HK-2 (cell line): Measurements from ENCODE around the gene MUC6.

Experiments used
- DNase-seq: peaks from one replicate; pipeline ENCODE4 v3.0.0-alpha.2; 2018; ENCODE audit not compliant: unreplicated experiment

MUC6 gene, protein sequence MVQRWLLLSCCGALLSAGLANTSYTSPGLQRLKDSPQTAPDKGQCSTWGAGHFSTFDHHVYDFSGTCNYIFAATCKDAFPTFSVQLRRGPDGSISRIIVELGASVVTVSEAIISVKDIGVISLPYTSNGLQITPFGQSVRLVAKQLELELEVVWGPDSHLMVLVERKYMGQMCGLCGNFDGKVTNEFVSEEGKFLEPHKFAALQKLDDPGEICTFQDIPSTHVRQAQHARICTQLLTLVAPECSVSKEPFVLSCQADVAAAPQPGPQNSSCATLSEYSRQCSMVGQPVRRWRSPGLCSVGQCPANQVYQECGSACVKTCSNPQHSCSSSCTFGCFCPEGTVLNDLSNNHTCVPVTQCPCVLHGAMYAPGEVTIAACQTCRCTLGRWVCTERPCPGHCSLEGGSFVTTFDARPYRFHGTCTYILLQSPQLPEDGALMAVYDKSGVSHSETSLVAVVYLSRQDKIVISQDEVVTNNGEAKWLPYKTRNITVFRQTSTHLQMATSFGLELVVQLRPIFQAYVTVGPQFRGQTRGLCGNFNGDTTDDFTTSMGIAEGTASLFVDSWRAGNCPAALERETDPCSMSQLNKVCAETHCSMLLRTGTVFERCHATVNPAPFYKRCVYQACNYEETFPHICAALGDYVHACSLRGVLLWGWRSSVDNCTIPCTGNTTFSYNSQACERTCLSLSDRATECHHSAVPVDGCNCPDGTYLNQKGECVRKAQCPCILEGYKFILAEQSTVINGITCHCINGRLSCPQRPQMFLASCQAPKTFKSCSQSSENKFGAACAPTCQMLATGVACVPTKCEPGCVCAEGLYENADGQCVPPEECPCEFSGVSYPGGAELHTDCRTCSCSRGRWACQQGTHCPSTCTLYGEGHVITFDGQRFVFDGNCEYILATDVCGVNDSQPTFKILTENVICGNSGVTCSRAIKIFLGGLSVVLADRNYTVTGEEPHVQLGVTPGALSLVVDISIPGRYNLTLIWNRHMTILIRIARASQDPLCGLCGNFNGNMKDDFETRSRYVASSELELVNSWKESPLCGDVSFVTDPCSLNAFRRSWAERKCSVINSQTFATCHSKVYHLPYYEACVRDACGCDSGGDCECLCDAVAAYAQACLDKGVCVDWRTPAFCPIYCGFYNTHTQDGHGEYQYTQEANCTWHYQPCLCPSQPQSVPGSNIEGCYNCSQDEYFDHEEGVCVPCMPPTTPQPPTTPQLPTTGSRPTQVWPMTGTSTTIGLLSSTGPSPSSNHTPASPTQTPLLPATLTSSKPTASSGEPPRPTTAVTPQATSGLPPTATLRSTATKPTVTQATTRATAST (N-terminal part only)

DNA sequence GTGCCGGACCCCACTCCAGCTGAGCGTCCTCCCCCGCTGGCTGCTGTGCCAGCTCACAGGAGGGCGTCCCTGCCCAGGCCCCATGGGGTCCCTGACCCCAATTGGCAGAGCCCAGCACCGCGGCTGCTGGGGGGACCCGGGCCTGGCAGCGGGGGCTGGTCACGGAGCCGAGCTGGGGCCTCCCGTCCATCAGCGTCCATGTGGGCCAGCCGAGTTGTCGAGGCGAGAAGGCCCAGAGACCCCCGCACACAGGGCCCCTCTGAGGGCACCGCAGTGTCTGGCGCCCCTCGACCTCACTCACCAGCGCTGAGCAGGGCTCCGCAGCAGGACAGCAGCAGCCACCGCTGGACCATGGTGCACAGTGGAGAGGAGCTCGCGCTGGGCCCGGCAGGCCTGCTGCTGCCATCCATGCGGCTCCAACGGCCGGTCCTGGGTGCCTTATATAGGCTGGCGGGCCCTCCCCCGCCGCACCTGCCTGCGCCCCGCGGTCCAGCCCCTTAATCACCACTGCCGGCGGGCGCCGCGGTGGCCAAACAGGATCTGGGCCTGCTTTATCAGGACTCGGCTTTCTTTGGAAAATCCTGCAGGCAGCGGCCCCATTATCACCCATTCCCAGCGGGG, at the start of gene MUC6:
Gene MUC6 (minus strand): TSS at position 416 of the 621 bp plus-strand sequence. CDS start 63 bp downstream, at position 353.
- no peak for DNase-seq

- no peak for DNase-seq
Observed at GRCh38 chr11:1085440-1086170, 49.1 kb upstream of the MUC6 start.

DNA sequence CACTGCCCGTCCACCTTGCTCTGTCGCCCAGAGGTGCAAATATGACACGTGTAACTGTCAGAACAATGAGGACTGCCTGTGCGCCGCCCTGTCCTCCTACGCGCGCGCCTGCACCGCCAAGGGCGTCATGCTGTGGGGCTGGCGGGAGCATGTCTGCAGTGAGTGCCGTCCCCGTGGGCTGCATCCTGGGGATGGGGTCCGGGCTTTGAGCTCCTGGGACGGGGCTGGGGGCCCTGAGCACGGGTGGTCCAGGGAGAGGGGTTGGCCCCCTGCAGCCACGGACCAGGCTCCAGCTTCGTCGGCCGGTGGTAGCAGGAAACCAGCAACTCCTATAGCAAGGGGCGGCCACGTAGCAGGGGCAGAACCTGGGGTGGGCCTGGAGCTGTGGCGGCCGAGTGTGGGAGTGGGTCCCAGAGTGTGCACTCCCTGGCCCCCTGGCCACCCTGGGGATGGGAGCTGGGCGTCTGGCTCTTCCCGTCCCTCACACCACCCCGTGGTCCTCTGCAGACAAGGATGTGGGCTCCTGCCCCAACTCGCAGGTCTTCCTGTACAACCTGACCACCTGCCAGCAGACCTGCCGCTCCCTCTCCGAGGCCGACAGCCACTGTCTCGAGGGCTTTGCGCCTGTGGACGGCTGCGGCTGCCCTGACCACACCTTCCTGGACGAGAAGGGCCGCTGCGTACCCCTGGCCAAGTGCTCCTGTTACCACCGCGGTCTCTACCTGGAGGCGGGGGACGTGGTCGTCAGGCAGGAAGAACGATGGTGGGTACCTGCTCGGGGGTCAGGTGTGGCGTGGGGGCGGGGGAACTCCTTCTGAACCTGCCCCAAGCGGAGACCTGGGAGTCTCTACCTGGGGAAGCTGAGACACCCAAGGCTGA, 48.3 kb upstream of the MUC6 start:
- no peak for DNase-seq

DNA sequence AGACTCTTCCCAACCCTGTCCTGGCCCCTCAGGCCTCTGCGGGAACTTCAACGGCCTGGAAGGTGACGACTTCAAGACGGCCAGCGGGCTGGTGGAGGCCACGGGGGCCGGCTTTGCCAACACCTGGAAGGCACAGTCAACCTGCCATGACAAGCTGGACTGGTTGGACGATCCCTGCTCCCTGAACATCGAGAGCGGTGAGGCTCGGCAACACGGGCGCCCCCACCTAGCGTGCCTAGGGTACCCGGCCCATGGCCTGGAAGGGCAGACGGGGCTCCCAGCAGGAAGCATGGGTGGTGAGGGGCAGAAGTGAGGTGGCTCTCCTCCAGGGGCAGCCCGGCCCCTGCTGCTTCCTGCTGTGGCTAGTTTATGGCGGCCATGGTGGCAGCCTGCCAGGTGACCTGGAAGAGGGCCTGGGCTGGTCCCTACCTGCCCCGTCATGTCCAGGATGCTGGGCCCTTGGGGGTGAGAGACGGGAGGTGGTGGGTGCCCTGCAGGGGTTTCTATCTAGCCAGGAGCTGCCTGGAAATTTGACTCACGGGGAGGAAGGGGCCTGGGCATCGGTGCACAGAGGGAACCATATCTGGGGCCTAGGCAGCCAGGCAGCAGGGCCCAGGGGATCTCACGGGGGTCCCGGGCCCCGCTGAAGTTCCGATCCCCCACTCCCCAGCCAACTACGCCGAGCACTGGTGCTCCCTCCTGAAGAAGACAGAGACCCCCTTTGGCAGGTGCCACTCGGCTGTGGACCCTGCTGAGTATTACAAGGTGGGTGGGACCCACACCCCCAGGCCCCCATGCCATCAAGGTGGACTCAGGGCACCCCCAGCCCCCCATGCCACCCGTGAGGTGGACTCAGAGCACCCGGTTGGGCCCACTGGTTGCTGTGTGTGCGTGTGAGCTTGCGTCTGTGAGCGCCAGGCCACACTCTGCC, 47.4 kb upstream of the MUC6 start:
- no peak for DNase-seq

DNA sequence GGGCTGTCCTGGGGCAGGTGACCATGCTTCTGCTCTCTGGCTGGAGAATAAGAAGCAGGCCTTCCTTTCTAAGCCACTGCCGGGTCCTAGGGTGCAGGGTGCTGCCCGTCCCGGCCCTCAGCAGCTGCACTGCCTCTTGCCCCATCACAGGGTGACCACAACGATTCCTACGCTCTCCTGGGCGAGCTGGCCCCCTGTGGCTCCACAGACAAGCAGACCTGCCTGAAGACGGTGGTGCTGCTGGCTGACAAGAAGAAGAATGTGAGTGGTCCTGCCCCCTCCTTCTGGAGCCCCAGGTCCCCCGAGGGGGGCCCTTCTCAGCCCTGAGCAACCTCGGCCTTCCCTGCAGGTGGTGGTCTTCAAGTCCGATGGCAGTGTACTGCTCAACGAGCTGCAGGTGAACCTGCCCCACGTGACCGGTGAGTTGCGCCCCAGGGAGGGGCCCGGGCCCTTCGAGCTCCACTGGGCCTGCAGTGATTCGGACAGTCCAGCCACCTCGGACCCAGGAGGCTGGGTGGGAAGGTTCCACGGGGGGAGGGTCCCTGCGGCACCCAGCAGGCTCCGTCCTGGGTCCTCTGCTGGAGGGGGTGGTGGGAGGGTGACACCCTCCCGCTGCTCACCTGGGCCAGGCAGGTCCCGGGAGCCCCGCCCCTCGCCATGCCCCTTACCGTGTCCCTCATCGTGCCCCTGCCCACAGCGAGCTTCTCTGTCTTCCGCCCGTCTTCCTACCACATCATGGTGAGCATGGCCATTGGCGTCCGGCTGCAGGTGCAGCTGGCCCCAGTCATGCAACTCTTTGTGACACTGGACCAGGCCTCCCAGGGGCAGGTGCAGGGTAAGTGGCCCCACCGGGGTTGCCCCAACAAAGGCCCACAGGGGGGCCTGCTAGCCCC, 46.5 kb upstream of the MUC6 start:
- DNase-seq: no peak

DNA sequence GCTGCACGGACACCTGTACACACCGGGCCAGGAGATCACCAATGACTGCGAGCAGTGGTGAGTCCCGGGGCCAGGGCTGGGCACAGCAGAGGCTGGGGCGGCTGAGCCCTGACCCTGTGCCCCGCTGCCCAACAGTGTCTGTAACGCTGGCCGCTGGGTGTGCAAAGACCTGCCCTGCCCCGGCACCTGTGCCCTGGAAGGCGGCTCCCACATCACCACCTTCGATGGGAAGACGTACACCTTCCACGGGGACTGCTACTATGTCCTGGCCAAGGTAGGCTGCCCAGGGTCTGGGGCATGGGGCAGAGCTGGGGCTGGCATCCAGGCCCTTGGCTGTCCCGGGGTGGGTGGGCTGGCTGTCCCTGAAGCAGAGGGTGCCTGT, 45.8 kb upstream of the MUC6 start:
- DNase-seq: no peak

- no peak for DNase-seq
Observed at GRCh38 chr11:1081601-1082311, 45.2 kb upstream of the MUC6 start.

DNA sequence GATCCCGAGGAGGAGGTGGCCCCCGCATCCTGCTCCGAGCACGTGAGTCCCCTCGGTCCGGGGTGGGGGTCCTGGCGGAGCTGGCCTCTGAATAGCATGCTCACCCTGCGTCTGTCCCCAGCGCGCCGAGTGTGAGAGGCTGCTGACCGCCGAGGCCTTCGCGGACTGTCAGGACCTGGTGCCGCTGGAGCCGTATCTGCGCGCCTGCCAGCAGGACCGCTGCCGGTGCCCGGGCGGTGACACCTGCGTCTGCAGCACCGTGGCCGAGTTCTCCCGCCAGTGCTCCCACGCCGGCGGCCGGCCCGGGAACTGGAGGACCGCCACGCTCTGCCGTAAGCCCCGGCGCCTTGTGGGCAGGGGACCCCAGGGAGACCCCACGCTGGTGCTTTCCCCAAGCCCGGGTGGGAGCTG, 41.7 kb upstream of the MUC6 start:
- DNase-seq: no peak

DNA sequence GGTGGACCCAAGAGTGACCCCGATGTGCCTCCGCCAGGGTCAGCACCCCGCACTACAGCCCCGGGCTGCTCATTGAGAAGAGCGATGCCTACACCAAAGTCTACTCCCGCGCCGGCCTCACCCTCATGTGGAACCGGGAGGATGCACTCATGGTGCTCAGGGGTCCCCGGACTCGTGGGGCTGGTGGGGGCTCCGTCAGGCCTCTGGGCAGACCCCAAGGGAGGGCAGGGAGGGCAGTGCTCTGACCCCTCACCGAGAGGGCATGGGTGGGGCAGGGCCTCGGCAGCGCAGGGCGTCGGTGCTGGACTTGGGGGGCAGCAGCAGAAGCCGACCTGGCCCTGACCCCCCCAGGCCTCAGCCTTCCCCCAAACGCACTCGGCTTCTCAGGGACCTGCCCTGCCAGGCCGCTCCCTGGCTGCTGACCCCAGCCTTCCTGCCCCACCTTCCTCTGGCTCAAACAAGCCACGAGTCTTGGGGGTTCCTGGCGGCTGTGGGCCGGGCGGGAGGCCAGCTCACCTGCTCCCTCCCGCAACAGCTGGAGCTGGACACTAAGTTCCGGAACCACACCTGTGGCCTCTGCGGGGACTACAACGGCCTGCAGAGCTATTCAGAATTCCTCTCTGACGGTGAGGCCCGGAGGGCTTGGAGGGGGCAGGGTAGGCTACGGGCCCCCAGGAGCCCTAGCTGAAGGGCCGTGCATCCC, 41.0 kb upstream of the MUC6 start:
- no peak for DNase-seq

DNA sequence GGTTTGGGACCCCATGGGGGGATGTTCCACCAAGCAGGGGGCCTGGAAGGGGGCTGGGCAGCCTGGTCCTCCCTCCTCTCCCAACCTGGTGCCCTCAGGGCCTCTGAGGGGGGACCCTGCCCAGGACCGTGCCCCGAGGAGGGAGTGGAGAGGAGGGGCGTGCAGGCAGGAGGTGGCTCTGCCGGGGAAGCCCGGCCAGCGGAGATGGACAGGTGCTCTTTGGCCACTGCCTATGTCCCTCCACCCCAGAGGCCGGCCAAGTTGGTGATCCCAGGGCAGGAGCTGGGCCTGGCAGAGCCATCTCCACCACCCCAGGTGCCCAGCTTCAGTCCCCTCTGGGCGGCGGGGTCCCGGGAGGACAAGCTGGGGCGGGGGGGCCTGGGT, 40.5 kb upstream of the MUC6 start:
- no peak for DNase-seq

- DNase-seq: no peak
Observed at GRCh38 chr11:1076061-1076665, 39.6 kb upstream of the MUC6 start.

DNA sequence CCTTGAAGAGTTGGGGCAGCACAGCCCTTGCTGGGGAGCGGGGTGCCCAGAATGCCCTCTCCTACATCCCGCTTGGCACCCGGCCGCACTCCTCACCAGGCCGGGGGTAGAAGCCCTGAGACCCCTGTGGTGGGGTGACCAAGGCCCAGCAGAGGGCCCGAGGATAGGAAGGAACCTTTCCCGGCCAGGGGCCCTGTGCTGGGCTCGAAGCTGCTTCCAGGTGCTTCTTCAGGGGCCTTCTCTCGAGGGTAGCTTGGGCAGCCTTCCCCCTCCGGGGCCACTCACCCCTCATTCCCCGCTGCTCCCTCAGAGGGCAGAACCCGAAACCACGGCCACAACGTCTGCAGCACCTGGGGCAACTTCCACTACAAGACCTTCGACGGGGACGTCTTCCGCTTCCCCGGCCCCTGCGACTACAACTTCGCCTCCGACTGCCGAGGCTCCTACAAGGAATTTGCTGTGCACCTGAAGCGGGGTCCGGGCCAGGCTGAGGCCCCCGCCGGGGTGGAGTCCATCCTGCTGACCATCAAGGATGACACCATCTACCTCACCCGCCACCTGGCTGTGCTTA, 38.9 kb upstream of the MUC6 start:
- DNase-seq: no peak

- no peak for DNase-seq
Observed at GRCh38 chr11:1074244-1075221, 38.0 kb upstream of the MUC6 start, which contains the start of gene MUC2. Gene MUC2, plus strand, starts transcription at chr11:1074874.

DNA sequence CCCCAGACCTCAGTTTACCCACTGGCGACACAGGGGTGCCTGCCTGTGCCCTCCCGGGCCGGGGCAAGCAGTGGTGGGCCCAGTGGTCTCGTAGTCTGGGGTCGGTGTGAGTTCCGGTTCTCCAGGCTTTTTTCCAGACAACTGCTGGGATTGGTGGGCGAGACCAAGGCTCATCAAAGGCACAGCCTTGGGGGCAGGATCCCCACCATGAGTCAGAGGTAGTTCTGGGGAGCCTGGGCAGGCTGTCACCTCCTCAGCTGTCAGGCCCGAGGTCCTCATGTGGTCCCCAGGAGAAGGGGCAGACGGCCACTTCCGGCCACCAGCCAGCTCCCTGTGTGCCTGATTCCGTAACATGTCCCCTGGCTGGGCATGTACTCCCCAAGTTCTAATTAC, 37.3 kb upstream of the MUC6 start:
- DNase-seq: no peak
